Colon (tissue), 2 donors: ENCODE measurements around the gene KRT33A.

Source experiments
- FAIRE-seq: peaks from 2 replicates; lab custom pipeline; 2012; peaks lifted over from hg19 to GRCh38; lab: Jason Lieb, UNC
- donor health status: control.
- donor health status: control.

KRT33A gene

GRCh38 chr17:41329279-41329948, 21.2 kb downstream of the KRT33A start:
- no peak for FAIRE-seq

- no peak for FAIRE-seq
Observed at GRCh38 chr17:41328207-41328606, 22.4 kb downstream of the KRT33A start.

GRCh38 chr17:41327411-41328120, 23.1 kb downstream of the KRT33A start:
- FAIRE-seq = no peak

- no peak for FAIRE-seq
Observed at GRCh38 chr17:41326173-41327145, 24.2 kb downstream of the KRT33A start.

GRCh38 chr17:41325611-41326010, 25.0 kb downstream of the KRT33A start:
- FAIRE-seq = no peak

- no peak for FAIRE-seq
Observed at GRCh38 chr17:41325126-41325525, 25.5 kb downstream of the KRT33A start.

- no peak for FAIRE-seq
Observed at GRCh38 chr17:41324180-41325075, 26.2 kb downstream of the KRT33A start.

GRCh38 chr17:41322903-41323895, 27.4 kb downstream of the KRT33A start:
- no peak for FAIRE-seq

GRCh38 chr17:41322094-41322902, 28.3 kb downstream of the KRT33A start:
- no peak for FAIRE-seq

GRCh38 chr17:41318231-41318630, 32.4 kb downstream of the KRT33A start:
- FAIRE-seq = no peak

GRCh38 chr17:41315814-41316445, 34.7 kb downstream of the KRT33A start:
- FAIRE-seq = no peak

- FAIRE-seq = no peak
Observed at GRCh38 chr17:41315204-41315794, 35.3 kb downstream of the KRT33A start, which contains the start of gene KRTAP17-1. KRTAP17-1 (minus strand) TSS chr17:41315710; CDS start chr17:41315650, 60 bp downstream.

- no peak for FAIRE-seq
Observed at GRCh38 chr17:41311111-41311510, 39.5 kb downstream of the KRT33A start.

- no peak for FAIRE-seq
Observed at GRCh38 chr17:41308918-41309359, 41.7 kb downstream of the KRT33A start, which contains the start of gene KRTAP16-1. KRTAP16-1 (minus strand) TSS chr17:41309309; CDS start chr17:41309253, 56 bp downstream.

- no peak for FAIRE-seq
Observed at GRCh38 chr17:41308251-41308917, 42.2 kb downstream of the KRT33A start.

GRCh38 chr17:41307647-41308046, 43.0 kb downstream of the KRT33A start:
- FAIRE-seq = no peak

GRCh38 chr17:41304091-41304490, 46.5 kb downstream of the KRT33A start:
- no peak for FAIRE-seq

- no peak for FAIRE-seq
Observed at GRCh38 chr17:41302981-41303380, 47.6 kb downstream of the KRT33A start.
